Type B pancreatic cell (in vitro differentiated cells): Measurements from ENCODE around the gene MAGEF1. TPM values are rescaled to one million over a fixed set of nuclear protein-coding genes. Genes with fewer than 3 reads are reported as not detected.

ENCODE experiments used
- DNase-seq: peaks from one replicate; pipeline ENCODE4 v3.0.0; 2021; ENCODE audit warnings: mixed read lengths; ENCODE audit not compliant: unreplicated experiment; ENCODE audit errors: extremely low spot score
- H3K27ac Mint-ChIP-seq: 2 replicates; pipeline ENCODE4 v1.8.0; 2021; ENCODE audit warnings: mild to moderate bottlenecking, mixed read lengths
- H3K27me3 Mint-ChIP-seq: 2 replicates; pipeline ENCODE4 v1.8.0; 2021; ENCODE audit warnings: mixed read lengths
- H3K36me3 Mint-ChIP-seq: 2 replicates; pipeline ENCODE4 v1.8.0; 2021; ENCODE audit warnings: mixed read lengths
- H3K4me1 Mint-ChIP-seq: one replicate; pipeline ENCODE4 v1.8.0; 2021; ENCODE audit warnings: mixed read lengths; ENCODE audit not compliant: unreplicated experiment
- H3K4me3 Mint-ChIP-seq: 2 replicates; pipeline ENCODE4 v1.8.0; 2021; ENCODE audit warnings: mild to moderate bottlenecking, mixed read lengths
- H3K9me3 Mint-ChIP-seq: 2 replicates; pipeline ENCODE4 v1.8.0; 2021; ENCODE audit warnings: mixed read lengths
- total RNA-seq: library from RNA; stranded (reverse); gene quantifications from 2 replicates; pipeline ENCODE4 v1.2.1, GENCODE V29; 2021; ENCODE audit warnings: low replicate concordance
- TF ChIP-seq, protein P1 (sequence below): fragments of 200-600 bp; sonication (generic); conservative IDR thresholded peaks from 2 replicates; pipeline ENCODE4 v1.5.0; 2021; ENCODE audit warnings: antibody characterized with exemption, mild to moderate bottlenecking

MAGEF1 gene
- total RNA-seq, 1 donor from 2014 or later = 69.2 TPM

DNA sequence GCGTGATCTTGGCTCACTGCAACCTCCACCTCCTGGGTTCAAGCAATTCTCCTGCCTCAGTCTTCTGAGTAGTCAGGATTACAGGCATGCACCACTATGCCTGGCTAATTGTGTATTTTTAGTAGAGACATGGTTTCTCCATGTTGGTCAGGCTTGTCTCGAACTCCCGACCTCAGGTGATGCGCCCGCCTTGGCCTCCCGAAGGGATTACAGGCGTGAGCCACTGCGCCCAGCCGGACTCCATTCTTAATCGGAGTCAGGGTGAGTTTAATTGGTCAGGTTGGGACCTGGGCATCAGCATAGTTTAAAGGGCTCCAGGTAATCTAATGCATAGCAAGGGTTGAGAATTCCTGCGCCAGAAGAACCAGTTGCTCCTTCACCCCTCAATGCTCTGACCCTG is 29.2 kb downstream of the MAGEF1 start:
- H3K4me3 Mint-ChIP-seq = no peak overlapping the region
- no peak overlapping the region for H3K27ac Mint-ChIP-seq
- no peaks in the 10 kb centered on the region for H3K36me3 Mint-ChIP-seq
- H3K4me1 Mint-ChIP-seq = peaks cover 18% of the 10 kb centered on the region
- TF ChIP-seq, protein P1, sequence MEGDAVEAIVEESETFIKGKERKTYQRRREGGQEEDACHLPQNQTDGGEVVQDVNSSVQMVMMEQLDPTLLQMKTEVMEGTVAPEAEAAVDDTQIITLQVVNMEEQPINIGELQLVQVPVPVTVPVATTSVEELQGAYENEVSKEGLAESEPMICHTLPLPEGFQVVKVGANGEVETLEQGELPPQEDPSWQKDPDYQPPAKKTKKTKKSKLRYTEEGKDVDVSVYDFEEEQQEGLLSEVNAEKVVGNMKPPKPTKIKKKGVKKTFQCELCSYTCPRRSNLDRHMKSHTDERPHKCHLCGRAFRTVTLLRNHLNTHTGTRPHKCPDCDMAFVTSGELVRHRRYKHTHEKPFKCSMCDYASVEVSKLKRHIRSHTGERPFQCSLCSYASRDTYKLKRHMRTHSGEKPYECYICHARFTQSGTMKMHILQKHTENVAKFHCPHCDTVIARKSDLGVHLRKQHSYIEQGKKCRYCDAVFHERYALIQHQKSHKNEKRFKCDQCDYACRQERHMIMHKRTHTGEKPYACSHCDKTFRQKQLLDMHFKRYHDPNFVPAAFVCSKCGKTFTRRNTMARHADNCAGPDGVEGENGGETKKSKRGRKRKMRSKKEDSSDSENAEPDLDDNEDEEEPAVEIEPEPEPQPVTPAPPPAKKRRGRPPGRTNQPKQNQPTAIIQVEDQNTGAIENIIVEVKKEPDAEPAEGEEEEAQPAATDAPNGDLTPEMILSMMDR = no peak
- H3K27me3 Mint-ChIP-seq = no peaks in the 10 kb centered on the region
- H3K9me3 Mint-ChIP-seq = no peaks in the 10 kb centered on the region
- no peak for DNase-seq

GRCh38 chr3:184680385-184681345 is 31.2 kb downstream of the MAGEF1 start:
- no peaks in the 10 kb centered on the region for H3K36me3 Mint-ChIP-seq
- H3K27ac Mint-ChIP-seq = no peak overlapping the region
- no peaks in the 10 kb centered on the region for H3K27me3 Mint-ChIP-seq
- no peak for DNase-seq
- H3K9me3 Mint-ChIP-seq = no peaks in the 10 kb centered on the region
- TF ChIP-seq, protein P1 = no peak
- H3K4me1 Mint-ChIP-seq = peaks cover 23% of the 10 kb centered on the region
- no peak overlapping the region for H3K4me3 Mint-ChIP-seq

GRCh38 chr3:184679056-184679816 is 32.6 kb downstream of the MAGEF1 start:
- peak overlapping the region; percentile 70 for H3K27ac Mint-ChIP-seq
- DNase-seq = no peak
- H3K4me1 Mint-ChIP-seq = peaks cover 20% of the 10 kb centered on the region
- no peak overlapping the region for H3K4me3 Mint-ChIP-seq
- TF ChIP-seq, protein P1 = no peak
- H3K36me3 Mint-ChIP-seq = no peaks in the 10 kb centered on the region
- H3K9me3 Mint-ChIP-seq = no peaks in the 10 kb centered on the region
- H3K27me3 Mint-ChIP-seq = no peaks in the 10 kb centered on the region

GRCh38 chr3:184678317-184679055 is 33.4 kb downstream of the MAGEF1 start:
- Mint-ChIP-seq H3K4me3 (no peak overlapping the region), H3K27ac (no peak overlapping the region)
- TF ChIP-seq, protein P1 = no peak

More at GRCh38 chr3:184678317-184679055, 33.4 kb downstream of the MAGEF1 start:
- H3K27me3 Mint-ChIP-seq = no peaks in the 10 kb centered on the region
- H3K9me3 Mint-ChIP-seq = no peaks in the 10 kb centered on the region
- peaks cover 23% of the 10 kb centered on the region for H3K4me1 Mint-ChIP-seq
- no peaks in the 10 kb centered on the region for H3K36me3 Mint-ChIP-seq
- no peak for DNase-seq
